KMS-11 (cell line): ENCODE results near the gene NEDD4L.

Experiments
- H2AFZ ChIP-seq: fragments of 200-600 bp; sonication (generic); 2 replicates; pipeline ENCODE4 v1.6.1; 2016; ENCODE audit warnings: antibody characterized with exemption, mixed run types, low read depth
- H3K27ac ChIP-seq: fragments of 200-600 bp; sonication (generic); 2 replicates; pipeline ENCODE4 v1.6.1; 2016; ENCODE audit warnings: mild to moderate bottlenecking, mixed run types
- H3K27me3 ChIP-seq: fragments of 200-600 bp; sonication (generic); 2 replicates; pipeline ENCODE4 v1.6.1; 2017; ENCODE audit warnings: mild to moderate bottlenecking, low read depth, mixed run types, moderate library complexity; ENCODE audit not compliant: insufficient read depth
- H3K36me3 ChIP-seq: fragments of 200-600 bp; sonication (generic); 2 replicates; pipeline ENCODE4 v1.6.1; 2017; ENCODE audit warnings: mild to moderate bottlenecking, mixed run types; ENCODE audit not compliant: insufficient read depth
- H3K4me1 ChIP-seq: fragments of 200-600 bp; sonication (generic); 2 replicates; pipeline ENCODE4 v1.6.1; 2016; ENCODE audit warnings: mild to moderate bottlenecking, low read depth, mixed run types; ENCODE audit not compliant: poor library complexity, severe bottlenecking
- H3K4me2 ChIP-seq: fragments of 200-600 bp; sonication (generic); 2 replicates; pipeline ENCODE4 v1.7.0; 2016; ENCODE audit warnings: mild to moderate bottlenecking, mixed run types
- H3K4me3 ChIP-seq: fragments of 200-600 bp; sonication (generic); IDR thresholded peaks from 2 replicates; pipeline ENCODE4 v1.6.1; 2017; ENCODE audit warnings: low read depth, low read length, mixed read lengths; ENCODE audit not compliant: insufficient read depth
- H3K79me2 ChIP-seq: fragments of 200-600 bp; sonication (generic); 2 replicates; pipeline ENCODE4 v1.6.1; 2016; ENCODE audit warnings: low read depth, mixed run types; ENCODE audit not compliant: insufficient read depth
- H3K9ac ChIP-seq: fragments of 200-600 bp; sonication (generic); 2 replicates; pipeline ENCODE4 v1.6.1; 2016; ENCODE audit warnings: mild to moderate bottlenecking, mixed run types
- H4K20me1 ChIP-seq: fragments of 200-600 bp; sonication (generic); 2 replicates; pipeline ENCODE4 v1.6.1; 2016; ENCODE audit warnings: mild to moderate bottlenecking, mixed run types; ENCODE audit not compliant: insufficient read depth
- CTCF ChIP-seq: fragments of 200-600 bp; sonication (generic); conservative IDR thresholded peaks from 2 replicates; pipeline ENCODE4 v1.6.1; 2017; ENCODE audit warnings: low read depth, mild to moderate bottlenecking, antibody characterized with exemption, low read length, moderate library complexity, mixed read lengths

Gene NEDD4L

DNA sequence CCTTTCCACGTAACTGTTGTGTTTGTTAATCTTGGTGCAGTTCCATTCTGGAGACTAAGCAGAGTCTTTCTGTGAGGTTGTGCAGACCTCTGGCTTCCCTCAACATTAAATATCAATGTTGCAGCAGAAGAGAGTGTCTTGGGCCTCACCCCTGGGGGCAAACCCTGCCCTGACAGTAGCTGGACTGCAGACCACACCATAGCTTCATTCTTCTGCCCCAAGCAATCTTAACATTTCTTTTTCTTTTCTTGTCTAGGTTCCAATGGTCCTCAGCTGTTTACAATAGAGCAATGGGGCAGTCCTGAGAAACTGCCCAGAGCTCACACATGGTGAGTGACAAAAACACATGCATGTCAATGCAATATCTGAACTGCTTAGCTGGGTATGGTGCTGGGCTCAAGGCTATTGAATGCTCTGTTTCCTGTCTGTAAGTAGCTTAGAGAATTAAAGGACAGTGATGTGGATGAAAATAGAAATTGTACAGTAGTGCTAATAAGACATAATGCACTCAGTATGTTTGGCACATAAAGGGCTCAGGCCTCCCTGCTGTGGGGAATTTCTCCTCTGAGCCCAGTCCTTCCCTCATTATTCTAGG, 347.3 kb downstream of the NEDD4L start:
- TF ChIP-seq CTCF = no peak
- no peak overlapping the region for H3K4me2 ChIP-seq
- H3K4me1 ChIP-seq = no peaks in the 10 kb centered on the region
- H3K9ac ChIP-seq = no peak overlapping the region
- no peaks in the 10 kb centered on the region for H3K27me3 ChIP-seq
- H2AFZ ChIP-seq = no peak overlapping the region
- H4K20me1 ChIP-seq = no peaks in the 10 kb centered on the region
- H3K4me3 ChIP-seq = no peak overlapping the region
- no peaks in the 10 kb centered on the region for H3K36me3 ChIP-seq
- H3K79me2 ChIP-seq = no peaks in the 10 kb centered on the region
- H3K27ac ChIP-seq = no peak overlapping the region

GRCh38 chr18:58391932-58392323, 347.9 kb downstream of the NEDD4L start:
- no peaks in the 10 kb centered on the region for H3K27me3 ChIP-seq
- H3K9ac ChIP-seq = no peak overlapping the region
- H4K20me1 ChIP-seq = no peaks in the 10 kb centered on the region
- H3K4me2 ChIP-seq = no peak overlapping the region
- no peaks in the 10 kb centered on the region for H3K4me1 ChIP-seq
- no peak overlapping the region for H3K27ac ChIP-seq
- no peak for TF ChIP-seq CTCF
- H3K36me3 ChIP-seq = no peaks in the 10 kb centered on the region
- H3K4me3 ChIP-seq = no peak overlapping the region
- no peaks in the 10 kb centered on the region for H3K79me2 ChIP-seq
- no peak overlapping the region for H2AFZ ChIP-seq

DNA sequence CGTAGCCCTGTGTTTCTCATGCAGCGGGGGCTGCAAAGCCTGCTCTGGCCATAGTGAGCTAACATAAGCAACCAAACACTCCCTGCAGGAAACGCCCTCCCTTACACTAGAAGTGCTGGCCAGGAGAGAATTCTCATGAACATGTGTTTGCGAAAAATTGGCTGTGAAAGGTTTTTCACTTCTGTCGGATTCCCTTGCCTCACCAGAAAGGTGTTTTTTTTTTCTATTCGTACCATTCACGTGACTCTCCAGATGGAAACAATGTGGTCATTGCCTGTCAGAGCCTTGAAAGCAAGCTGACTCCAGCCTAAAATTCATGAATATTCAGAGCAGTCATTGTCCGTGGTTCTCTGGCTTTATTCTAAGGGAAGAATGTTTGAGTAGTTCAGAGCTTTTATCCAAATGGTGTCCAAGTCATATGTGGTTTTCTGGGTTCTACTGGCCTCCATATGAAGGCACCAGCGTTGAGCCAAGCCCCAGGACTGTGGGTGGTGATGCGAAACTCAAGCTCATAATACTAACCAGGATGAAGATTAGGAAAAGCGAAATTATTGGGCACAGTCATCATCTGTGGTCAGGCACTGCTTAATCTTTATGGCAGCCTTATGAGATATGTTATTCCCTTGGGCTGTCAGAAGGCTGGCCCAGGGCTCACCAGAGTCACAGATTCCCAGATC, 348.4 kb downstream of the NEDD4L start:
- H3K9ac ChIP-seq = no peak overlapping the region
- no peak overlapping the region for H3K4me3 ChIP-seq
- H3K27ac ChIP-seq = no peak overlapping the region
- no peak overlapping the region for H3K4me2 ChIP-seq
- no peak overlapping the region for H2AFZ ChIP-seq
- H3K36me3 ChIP-seq = no peaks in the 10 kb centered on the region
- H3K27me3 ChIP-seq = no peaks in the 10 kb centered on the region
- H3K4me1 ChIP-seq = no peaks in the 10 kb centered on the region
- no peaks in the 10 kb centered on the region for H4K20me1 ChIP-seq
- H3K79me2 ChIP-seq = no peaks in the 10 kb centered on the region
- TF ChIP-seq CTCF = no peak

DNA sequence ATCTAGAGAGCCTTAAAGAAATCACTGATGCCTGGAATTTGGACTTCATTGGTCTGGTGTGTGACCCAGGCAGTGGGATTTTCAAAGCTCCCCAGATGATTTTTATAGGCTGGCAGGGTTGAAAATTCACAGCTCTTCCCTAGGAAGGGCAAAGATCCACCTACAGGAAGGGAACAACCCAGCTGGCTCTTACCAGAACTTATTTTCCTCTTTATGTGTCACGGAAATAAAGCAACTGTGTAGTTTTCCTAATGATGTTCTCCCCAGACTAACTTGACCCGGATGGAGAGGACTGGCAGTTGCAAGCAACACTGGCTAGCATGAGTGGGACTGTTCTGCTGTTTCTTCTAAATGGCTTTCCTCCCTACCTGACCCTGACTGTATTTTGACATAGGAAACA, 349.3 kb downstream of the NEDD4L start:
- H3K4me1 ChIP-seq = no peaks in the 10 kb centered on the region
- H3K27me3 ChIP-seq = no peaks in the 10 kb centered on the region
- no peak overlapping the region for H3K9ac ChIP-seq
- no peak overlapping the region for H3K27ac ChIP-seq
- no peak overlapping the region for H3K4me3 ChIP-seq
- H3K36me3 ChIP-seq = no peaks in the 10 kb centered on the region
- no peak overlapping the region for H3K4me2 ChIP-seq
- no peak overlapping the region for H2AFZ ChIP-seq
- H3K79me2 ChIP-seq = no peaks in the 10 kb centered on the region
- no peak for TF ChIP-seq CTCF
- no peaks in the 10 kb centered on the region for H4K20me1 ChIP-seq
